GM21529 (cell line): Measurements from ENCODE around the gene ATP2B2.

ENCODE experiments used
- ATAC-seq: cut with Tn5 transposase; IDR thresholded peaks from one replicate; pipeline ENCODE4 v1.9.1; 2021; ENCODE audit not compliant: unreplicated experiment

ATP2B2 gene

GRCh38 chr3:10434144-10434937, 71.0 kb downstream of the ATP2B2 start:
- no peak for ATAC-seq

- ATAC-seq, result no peak
Observed at GRCh38 chr3:10432931-10433330, 72.5 kb downstream of the ATP2B2 start.

GRCh38 chr3:10432156-10432845, 73.1 kb downstream of the ATP2B2 start:
- no peak for ATAC-seq

- ATAC-seq, result no peak
Observed at GRCh38 chr3:10430805-10431204, 74.6 kb downstream of the ATP2B2 start.

- ATAC-seq, result no peak
Observed at GRCh38 chr3:10428406-10429091, 76.8 kb downstream of the ATP2B2 start.

- ATAC-seq, result no peak
Observed at GRCh38 chr3:10426346-10427220, 78.8 kb downstream of the ATP2B2 start.

- ATAC-seq, result no peak
Observed at GRCh38 chr3:10423171-10423882, 82.1 kb downstream of the ATP2B2 start.

- no peak for ATAC-seq
Observed at GRCh38 chr3:10421996-10422395, 83.4 kb downstream of the ATP2B2 start.

GRCh38 chr3:10420745-10421475, 84.5 kb downstream of the ATP2B2 start:
- ATAC-seq, result no peak

- ATAC-seq, result no peak
Observed at GRCh38 chr3:10419637-10420232, 85.7 kb downstream of the ATP2B2 start.

- ATAC-seq, result no peak
Observed at GRCh38 chr3:10417847-10418246, 87.5 kb downstream of the ATP2B2 start.

- no peak for ATAC-seq
Observed at GRCh38 chr3:10416730-10417300, 88.6 kb downstream of the ATP2B2 start.

- ATAC-seq, result no peak
Observed at GRCh38 chr3:10413041-10413440, 92.3 kb downstream of the ATP2B2 start.

- ATAC-seq, result no peak
Observed at GRCh38 chr3:10411598-10412332, 93.6 kb downstream of the ATP2B2 start.

- no peak for ATAC-seq
Observed at GRCh38 chr3:10410383-10411002, 94.9 kb downstream of the ATP2B2 start.

GRCh38 chr3:10408680-10409079, 96.7 kb downstream of the ATP2B2 start:
- no peak for ATAC-seq

GRCh38 chr3:10407361-10407760, 98.0 kb downstream of the ATP2B2 start:
- no peak for ATAC-seq

GRCh38 chr3:10406414-10406813, 99.0 kb downstream of the ATP2B2 start:
- no peak for ATAC-seq
